Prostate gland (tissue), 2 donors: ENCODE measurements around the gene SNX9. TPM values are rescaled to one million over a fixed set of nuclear protein-coding genes. Genes with fewer than 3 reads are reported as not detected.

Experiments used
- DNase-seq: peaks from one replicate; pipeline ENCODE4 v3.0.0-alpha.2; 2019; ENCODE audit warnings: low spot score
- H3K27ac ChIP-seq, 2 donors: fragments of 200-600 bp; sonication (generic); 2 replicates each; pipeline ENCODE4 v1.5.1; 2017 to 2019
- H3K27me3 ChIP-seq: fragments of 200-600 bp; sonication (generic); replicated peaks from 2 replicates; pipeline ENCODE4 v1.5.1; 2019; ENCODE audit not compliant: insufficient read depth
- H3K36me3 ChIP-seq, 2 donors: fragments of 200-600 bp; sonication (generic); 1 replicate in 1 of 2; 2 replicates in 1 of 2; pipeline versions ENCODE4 v1.5.1 to v1.8.1; 2017 to 2019
- H3K4me1 ChIP-seq: fragments of 200-600 bp; sonication (generic); replicated peaks from 2 replicates; pipeline ENCODE4 v1.5.1; 2019
- H3K4me3 ChIP-seq, 2 donors: fragments of 200-600 bp; sonication (generic); 2 replicates each; pipeline ENCODE4 v1.5.1; 2017 to 2019
- H3K9me3 ChIP-seq: fragments of 200-600 bp; sonication (generic); 2 replicates; pipeline ENCODE4 v1.5.1; 2017
- CTCF ChIP-seq, 4 experiments: fragments of 200-600 bp in 2 of 4; fragments of 450-650 bp in 2 of 4; sonication (generic) in 2 of 4; IDR thresholded peaks; 1 replicate in 3 of 4; 2 replicates in 1 of 4; pipeline ENCODE4 v1.5.1; 2016 to 2019; ENCODE audit warnings: antibody characterized with exemption in 4 of 4, mild to moderate bottlenecking in 2 of 4, moderate library complexity in 2 of 4
- POLR2A ChIP-seq: fragments of 450-650 bp; IDR thresholded peaks from one replicate; pipeline ENCODE4 v1.6.1; 2016; ENCODE audit warnings: antibody characterized with exemption, mild to moderate bottlenecking
- POLR2AphosphoS5 ChIP-seq: sonication (generic); formaldehyde crosslinking; IDR thresholded peaks from one replicate; pipeline ENCODE4 v1.6.1; 2017; ENCODE audit warnings: antibody characterized with exemption
- WGBS: methylation state at CpG from one replicate; pipeline ENCODE4 v1.1.5; 2018; 5-methylcytosine and 5-hydroxymethylcytosine counted together
- intact Hi-C: fragments of 100-400 bp; cut with DNase I; formaldehyde crosslinking; loops from one replicate; pipeline ENCODE4 v1.14.2; 2022
- total RNA-seq, 2 donors: library from RNA; depleted of rRNA; stranded (reverse); fragments of >200 nt; gene quantifications; one replicate each; pipeline ENCODE4 v1.1.0, GENCODE V29; 2016

The SNX9 gene
- total RNA-seq, 2 donors from 2014 or later: 39.2 to 40.6 TPM

GRCh38 chr6:157974341-157974894 is 151.4 kb downstream of the SNX9 start:
- Histone ChIP-seq H3K36me3 (no peaks in the 10 kb centered on the region), H3K27ac (no peak overlapping the region), H3K27me3 (no peaks in the 10 kb centered on the region), H3K9me3 (no peaks in the 10 kb centered on the region), H3K4me1 (no peaks in the 10 kb centered on the region), H3K4me3 (no peak overlapping the region)
- no peak for TF ChIP-seq CTCF (IDR thresholded peaks at IDR 0.05)
- TF ChIP-seq POLR2AphosphoS5: no peak
- intact Hi-C loops: no loop called here
- WGBS: 74% methylated on average over 9 of the region's 9 CpGs
- DNase-seq: no peak

GRCh38 chr6:157974967-157975366 is 151.9 kb downstream of the SNX9 start:
- H3K4me3 ChIP-seq: no peak overlapping the region
- H3K9me3 ChIP-seq: no peaks in the 10 kb centered on the region
- DNase-seq: no peak
- TF ChIP-seq POLR2AphosphoS5: no peak
- no peak for TF ChIP-seq POLR2A
- no peak for TF ChIP-seq CTCF (IDR thresholded peaks at IDR 0.05)
- H3K27ac ChIP-seq: no peak overlapping the region
- no peaks in the 10 kb centered on the region for H3K36me3 ChIP-seq
- no peaks in the 10 kb centered on the region for H3K27me3 ChIP-seq
- H3K4me1 ChIP-seq: no peaks in the 10 kb centered on the region
- intact Hi-C loops: no loop called here
- WGBS: 49% methylated on average over 3 of the region's 3 CpGs

GRCh38 chr6:157975456-157975855 is 152.4 kb downstream of the SNX9 start:
- H3K9me3 ChIP-seq: no peaks in the 10 kb centered on the region
- H3K27ac ChIP-seq: no peak overlapping the region
- TF ChIP-seq CTCF (IDR thresholded peaks at IDR 0.05): no peak
- TF ChIP-seq POLR2A: no peak
- TF ChIP-seq POLR2AphosphoS5: no peak
- H3K4me1 ChIP-seq: no peaks in the 10 kb centered on the region
- H3K36me3 ChIP-seq: no peaks in the 10 kb centered on the region
- intact Hi-C loops: no loop called here
- H3K4me3 ChIP-seq: no peak overlapping the region
- no peak for DNase-seq
- H3K27me3 ChIP-seq: no peaks in the 10 kb centered on the region
- WGBS: 95% methylated on average over 2 of the region's 2 CpGs

GRCh38 chr6:157976345-157977175 is 153.5 kb downstream of the SNX9 start:
- Histone ChIP-seq H3K36me3 (no peaks in the 10 kb centered on the region), H3K9me3 (no peaks in the 10 kb centered on the region), H3K4me1 (no peaks in the 10 kb centered on the region), H3K27me3 (no peaks in the 10 kb centered on the region), H3K27ac (no peak overlapping the region), H3K4me3 (no peak overlapping the region)
- no peak for DNase-seq
- intact Hi-C loops: no loop called here
- no peak for TF ChIP-seq POLR2A
- no peak for TF ChIP-seq POLR2AphosphoS5
- TF ChIP-seq CTCF (IDR thresholded peaks at IDR 0.05): no peak
- WGBS: 96% methylated on average over 21 of the region's 21 CpGs
